Activated T-helper 1 cell treated with Interleukin-2 at 50 U/mL for 16 hours (primary cell): ENCODE results near the gene ADAMTS4.

Experiments used
- DNase-seq: peaks from one replicate; pipeline ENCODE4 v3.0.0-alpha.2; 2020; ENCODE audit warnings: low read depth

Gene ADAMTS4

GRCh38 chr1:161196111-161196510 is 2.7 kb downstream of the ADAMTS4 start:
- DNase-seq, result no peak

- DNase-seq, result no peak
These were observed 3.7 kb downstream of the ADAMTS4 start for GRCh38 chr1:161195171-161195570.

- DNase-seq, result no peak
These were observed 5.2 kb downstream of the ADAMTS4 start for GRCh38 chr1:161193561-161194235.

- DNase-seq, result peak; percentile 51
These were observed 6.1 kb downstream of the ADAMTS4 start for GRCh38 chr1:161192476-161193465.

GRCh38 chr1:161191971-161192370 is 6.9 kb downstream of the ADAMTS4 start:
- no peak for DNase-seq

GRCh38 chr1:161190962-161191521 is 7.8 kb downstream of the ADAMTS4 start:
- no peak for DNase-seq

GRCh38 chr1:161189036-161189435 is 9.8 kb downstream of the ADAMTS4 start:
- DNase-seq, result no peak

- DNase-seq, result no peak
These were observed 10.5 kb downstream of the ADAMTS4 start for GRCh38 chr1:161188381-161188780.

GRCh38 chr1:161187311-161187710 is 11.5 kb downstream of the ADAMTS4 start:
- no peak for DNase-seq

- DNase-seq, result no peak
These were observed 13.0 kb downstream of the ADAMTS4 start for GRCh38 chr1:161185732-161186311.

GRCh38 chr1:161185282-161185682 is 13.6 kb downstream of the ADAMTS4 start:
- peak; percentile 66 for DNase-seq

GRCh38 chr1:161182214-161182613 is 16.6 kb downstream of the ADAMTS4 start:
- DNase-seq, result peak; percentile 41

GRCh38 chr1:161180639-161181038 is 18.2 kb downstream of the ADAMTS4 start:
- no peak for DNase-seq

GRCh38 chr1:161179698-161180097 is 19.2 kb downstream of the ADAMTS4 start:
- no peak for DNase-seq

GRCh38 chr1:161177936-161178244 is 21.0 kb downstream of the ADAMTS4 start:
- DNase-seq, result no peak

- peak; percentile 90 for DNase-seq
These were observed 21.5 kb downstream of the ADAMTS4 start, which contains the start of gene B4GALT3 for GRCh38 chr1:161177112-161177935. Gene B4GALT3 (minus strand): TSS chr1:161177507. CDS start chr1:161176060, 1,447 bp downstream.

GRCh38 chr1:161176468-161177111 is 22.3 kb downstream of the ADAMTS4 start:
- no peak for DNase-seq

GRCh38 chr1:161175771-161176453 is 22.9 kb downstream of the ADAMTS4 start:
- no peak for DNase-seq

- no peak for DNase-seq
These were observed 23.9 kb downstream of the ADAMTS4 start for GRCh38 chr1:161174911-161175310.

- no peak for DNase-seq
These were observed 25.1 kb downstream of the ADAMTS4 start for GRCh38 chr1:161173711-161174110.
